BE2C (cell line): Measurements from ENCODE around the gene SPNS3.

ENCODE experiments used
- DNase-seq: peaks from one replicate; pipeline ENCODE4 v3.0.0-alpha.2; 2020
- H3K27me3 ChIP-seq: fragments of 250-450 bp; sonication (Bioruptor Pico); 2 replicates; pipeline ENCODE4 v1.5.1; 2020; ENCODE audit warnings: mild to moderate bottlenecking
- H3K36me3 ChIP-seq: fragments of 250-450 bp; sonication (Bioruptor Pico); 2 replicates; pipeline ENCODE4 v1.5.1; 2020; ENCODE audit warnings: mild to moderate bottlenecking
- H3K4me1 ChIP-seq: fragments of 250-450 bp; sonication (Bioruptor Pico); 2 replicates; pipeline ENCODE4 v1.5.1; 2020
- H3K4me3 ChIP-seq: 2 replicates; pipeline ENCODE4 v1.5.1; 2011; ENCODE audit warnings: low read depth, low read length
- H3K9me3 ChIP-seq: fragments of 250-450 bp; sonication (Bioruptor Pico); 2 replicates; pipeline ENCODE4 v1.5.1; 2020
- TF ChIP-seq, protein P1 (sequence below): IDR thresholded peaks from 2 replicates; pipeline ENCODE4 v1.5.1; 2012; ENCODE audit warnings: mild to moderate bottlenecking, low read depth, low read length

SPNS3 gene

DNA sequence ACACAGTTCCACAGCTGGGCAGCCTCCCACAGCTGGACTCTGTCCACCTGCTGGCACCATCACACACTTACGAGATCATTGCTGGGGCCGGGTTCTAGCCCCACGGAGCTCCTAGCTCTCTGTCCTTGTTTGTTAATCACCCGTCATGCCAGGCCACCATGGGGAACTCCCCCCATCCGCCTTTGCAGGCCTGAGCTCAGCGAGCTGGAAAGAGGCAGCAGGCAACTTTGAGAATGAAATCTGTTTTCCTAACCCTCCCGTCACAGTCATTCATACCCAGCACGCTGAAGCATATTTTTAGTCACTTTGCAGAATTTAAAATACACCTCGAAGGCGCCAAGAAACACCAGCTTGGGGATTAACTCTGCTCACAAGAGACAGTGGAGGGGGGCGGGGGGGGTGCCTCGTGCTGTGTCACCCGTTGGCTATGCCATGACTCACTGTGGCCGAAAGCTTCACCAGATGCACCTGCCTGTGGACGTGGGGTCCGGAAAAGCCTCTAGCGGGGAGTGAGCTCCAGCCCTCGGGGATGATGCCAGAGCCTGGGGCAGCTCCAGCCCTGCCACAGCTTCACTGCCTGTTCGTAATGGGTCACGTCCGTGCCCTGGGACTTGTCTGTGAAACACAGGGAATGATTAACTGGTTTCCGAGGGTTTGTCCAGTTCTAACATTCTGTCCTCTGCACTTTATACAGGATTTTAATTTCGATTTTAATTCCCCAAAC lies 63.5 kb downstream of the SPNS3 start:
- TF ChIP-seq, protein P1, sequence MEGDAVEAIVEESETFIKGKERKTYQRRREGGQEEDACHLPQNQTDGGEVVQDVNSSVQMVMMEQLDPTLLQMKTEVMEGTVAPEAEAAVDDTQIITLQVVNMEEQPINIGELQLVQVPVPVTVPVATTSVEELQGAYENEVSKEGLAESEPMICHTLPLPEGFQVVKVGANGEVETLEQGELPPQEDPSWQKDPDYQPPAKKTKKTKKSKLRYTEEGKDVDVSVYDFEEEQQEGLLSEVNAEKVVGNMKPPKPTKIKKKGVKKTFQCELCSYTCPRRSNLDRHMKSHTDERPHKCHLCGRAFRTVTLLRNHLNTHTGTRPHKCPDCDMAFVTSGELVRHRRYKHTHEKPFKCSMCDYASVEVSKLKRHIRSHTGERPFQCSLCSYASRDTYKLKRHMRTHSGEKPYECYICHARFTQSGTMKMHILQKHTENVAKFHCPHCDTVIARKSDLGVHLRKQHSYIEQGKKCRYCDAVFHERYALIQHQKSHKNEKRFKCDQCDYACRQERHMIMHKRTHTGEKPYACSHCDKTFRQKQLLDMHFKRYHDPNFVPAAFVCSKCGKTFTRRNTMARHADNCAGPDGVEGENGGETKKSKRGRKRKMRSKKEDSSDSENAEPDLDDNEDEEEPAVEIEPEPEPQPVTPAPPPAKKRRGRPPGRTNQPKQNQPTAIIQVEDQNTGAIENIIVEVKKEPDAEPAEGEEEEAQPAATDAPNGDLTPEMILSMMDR = no peak
- Histone ChIP-seq H3K4me3 (no peak overlapping the region), H3K27me3 (peaks cover 23% of the 10 kb centered on the region), H3K9me3 (no peaks in the 10 kb centered on the region), H3K36me3 (no peaks in the 10 kb centered on the region), H3K4me1 (no peaks in the 10 kb centered on the region)
- no peak for DNase-seq

GRCh38 chr17:4498461-4499397 lies 65.0 kb downstream of the SPNS3 start, which contains the start of gene SPNS2:
Gene SPNS2 (plus strand): TSS chr17:4498881. CDS start chr17:4499048, 167 bp downstream.
- peak within 1 kb of the TSS; percentile 11; the same call in 1 of the 2 replicates for H3K4me3 ChIP-seq
- H3K27me3 ChIP-seq = peaks cover 23% of the 10 kb centered on the region
- peak; percentile 71 for DNase-seq
- H3K9me3 ChIP-seq = no peaks in the 10 kb centered on the region
- TF ChIP-seq, protein P1 = no peak
- no peaks in the 10 kb centered on the region for H3K4me1 ChIP-seq
- no peaks in the 10 kb centered on the region for H3K36me3 ChIP-seq

DNA sequence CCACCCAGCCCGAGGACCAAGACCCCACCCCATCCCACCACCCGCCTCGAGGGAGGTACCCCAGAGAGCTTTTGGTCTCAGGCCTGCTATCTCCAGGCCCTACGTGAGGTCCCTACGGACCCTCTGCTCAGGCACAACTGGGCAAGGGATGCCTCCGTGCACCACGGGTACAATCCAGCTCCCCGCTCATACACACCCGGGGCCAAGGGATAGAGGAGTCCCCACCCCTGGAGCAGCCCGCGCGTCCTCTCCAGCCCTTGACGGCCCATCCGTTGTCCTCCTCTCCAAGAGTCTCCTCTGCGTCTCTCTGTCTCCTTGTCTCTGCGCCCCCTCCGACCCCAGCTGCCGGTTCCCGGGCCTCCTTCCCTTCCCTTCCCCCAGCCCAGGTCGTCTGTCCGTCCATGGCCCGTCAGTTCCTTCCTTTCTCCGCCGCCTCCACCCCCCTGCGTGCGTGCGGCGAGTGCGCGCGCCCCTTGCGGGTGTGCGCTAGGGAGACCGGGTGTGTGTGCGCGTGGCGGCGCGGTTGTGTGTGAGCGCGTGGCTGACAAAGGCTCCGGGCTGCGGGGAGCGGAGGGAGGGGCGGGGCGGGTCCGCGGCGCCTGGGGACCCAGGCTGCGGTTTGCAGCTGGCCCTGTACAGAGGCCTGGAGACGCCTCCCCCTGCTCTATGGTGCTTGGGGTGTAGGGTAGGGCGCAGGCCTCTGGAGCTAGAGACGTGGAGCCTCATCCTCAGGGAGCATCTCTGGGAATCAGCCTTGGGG lies 65.9 kb downstream of the SPNS3 start:
- no peaks in the 10 kb centered on the region for H3K9me3 ChIP-seq
- TF ChIP-seq, protein P1 = no peak
- H3K4me3 ChIP-seq = peak overlapping the region; percentile 11; the same call in 1 of the 2 replicates
- no peaks in the 10 kb centered on the region for H3K36me3 ChIP-seq
- DNase-seq = peak; percentile 23
- H3K27me3 ChIP-seq = peaks cover 23% of the 10 kb centered on the region
- H3K4me1 ChIP-seq = no peaks in the 10 kb centered on the region

GRCh38 chr17:4500191-4500571 lies 66.4 kb downstream of the SPNS3 start:
- H3K4me3 ChIP-seq = no peak overlapping the region
- no peaks in the 10 kb centered on the region for H3K9me3 ChIP-seq
- H3K36me3 ChIP-seq = no peaks in the 10 kb centered on the region
- H3K27me3 ChIP-seq = peaks cover 23% of the 10 kb centered on the region
- TF ChIP-seq, protein P1 = no peak
- DNase-seq = no peak
- H3K4me1 ChIP-seq = no peaks in the 10 kb centered on the region

- TF ChIP-seq, protein P1 = no peak
- no peak for DNase-seq
- H3K27me3 ChIP-seq = peaks cover 23% of the 10 kb centered on the region
- H3K9me3 ChIP-seq = no peaks in the 10 kb centered on the region
- no peak overlapping the region for H3K4me3 ChIP-seq
- H3K36me3 ChIP-seq = no peaks in the 10 kb centered on the region
- H3K4me1 ChIP-seq = no peaks in the 10 kb centered on the region
Observed at GRCh38 chr17:4501295-4501949, 67.7 kb downstream of the SPNS3 start.
